AG04449 (cell line): ENCODE data around the gene ZBED1.

ENCODE experiments used
- CTCF ChIA-PET: fragments of 350-600 bp; formaldehyde crosslinking; extraction: SDS; loops from one replicate; lab custom pipeline; 2021; ENCODE audit warnings: antibody characterized with exemption; lab: Yijun Ruan, JAX
- POLR2A ChIA-PET: fragments of 400-600, 350-600 bp; formaldehyde crosslinking; extraction: SDS; loops from one replicate; lab custom pipeline; 2020; ENCODE audit warnings: antibody characterized with exemption, inconsistent platforms; lab: Yijun Ruan, JAX
- DNase-seq: peaks from one replicate; pipeline ENCODE4 v3.0.0-alpha.2; 2010; ENCODE audit warnings: low read depth, low spot score
- H3K4me3 ChIP-seq: 2 replicates; pipeline ENCODE4 v1.5.1; 2011; ENCODE audit warnings: low read depth, mild to moderate bottlenecking, control low read depth, low read length
- TF ChIP-seq, protein P1 (sequence below): IDR thresholded peaks from one replicate; pipeline ENCODE4 v1.5.1; 2011; ENCODE audit warnings: mild to moderate bottlenecking, moderate library complexity, low read length, control low read depth, inconsistent platforms; ENCODE audit not compliant: insufficient read depth; ENCODE audit errors: missing control alignments

Gene ZBED1

DNA sequence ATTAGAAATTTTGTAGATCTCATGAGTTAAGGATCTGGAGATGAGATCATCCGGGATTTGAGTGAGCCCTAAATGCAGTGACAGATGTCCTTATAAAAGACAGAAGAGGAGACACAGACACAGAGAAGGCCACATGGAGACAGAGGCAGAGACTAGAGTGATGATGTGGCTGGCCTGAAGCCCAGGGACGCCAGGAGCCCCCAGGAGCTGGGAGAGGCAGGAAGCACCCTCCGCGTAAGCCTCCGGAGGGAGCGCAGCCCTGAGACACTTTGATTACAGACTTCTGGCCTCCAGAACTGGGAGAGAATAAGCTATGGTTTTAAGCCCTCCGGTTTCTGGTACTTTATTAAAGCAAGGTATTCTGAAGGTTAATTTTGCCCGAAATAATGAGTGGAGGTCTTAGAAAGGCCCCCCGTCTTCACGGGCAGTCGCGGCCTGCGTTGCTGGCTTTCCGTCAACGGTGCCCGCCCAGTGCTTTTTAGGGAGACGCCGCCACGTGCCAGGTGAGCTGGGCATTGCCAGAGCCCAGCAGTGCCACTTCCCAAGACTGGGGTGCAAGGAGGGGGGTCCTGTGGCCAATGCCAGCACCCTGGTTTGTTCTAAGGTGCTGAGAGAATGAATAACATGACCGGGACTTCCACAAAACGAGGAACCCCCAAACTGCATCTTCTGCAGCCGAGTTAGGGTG is 8.1 kb downstream of the ZBED1 start:
- TF ChIP-seq, protein P1, sequence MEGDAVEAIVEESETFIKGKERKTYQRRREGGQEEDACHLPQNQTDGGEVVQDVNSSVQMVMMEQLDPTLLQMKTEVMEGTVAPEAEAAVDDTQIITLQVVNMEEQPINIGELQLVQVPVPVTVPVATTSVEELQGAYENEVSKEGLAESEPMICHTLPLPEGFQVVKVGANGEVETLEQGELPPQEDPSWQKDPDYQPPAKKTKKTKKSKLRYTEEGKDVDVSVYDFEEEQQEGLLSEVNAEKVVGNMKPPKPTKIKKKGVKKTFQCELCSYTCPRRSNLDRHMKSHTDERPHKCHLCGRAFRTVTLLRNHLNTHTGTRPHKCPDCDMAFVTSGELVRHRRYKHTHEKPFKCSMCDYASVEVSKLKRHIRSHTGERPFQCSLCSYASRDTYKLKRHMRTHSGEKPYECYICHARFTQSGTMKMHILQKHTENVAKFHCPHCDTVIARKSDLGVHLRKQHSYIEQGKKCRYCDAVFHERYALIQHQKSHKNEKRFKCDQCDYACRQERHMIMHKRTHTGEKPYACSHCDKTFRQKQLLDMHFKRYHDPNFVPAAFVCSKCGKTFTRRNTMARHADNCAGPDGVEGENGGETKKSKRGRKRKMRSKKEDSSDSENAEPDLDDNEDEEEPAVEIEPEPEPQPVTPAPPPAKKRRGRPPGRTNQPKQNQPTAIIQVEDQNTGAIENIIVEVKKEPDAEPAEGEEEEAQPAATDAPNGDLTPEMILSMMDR, result no peak
- ChIA-PET CTCF (no interaction called here), POLR2A (no interaction called here)
- no peak overlapping the region for H3K4me3 ChIP-seq
- no peak for DNase-seq

DNA sequence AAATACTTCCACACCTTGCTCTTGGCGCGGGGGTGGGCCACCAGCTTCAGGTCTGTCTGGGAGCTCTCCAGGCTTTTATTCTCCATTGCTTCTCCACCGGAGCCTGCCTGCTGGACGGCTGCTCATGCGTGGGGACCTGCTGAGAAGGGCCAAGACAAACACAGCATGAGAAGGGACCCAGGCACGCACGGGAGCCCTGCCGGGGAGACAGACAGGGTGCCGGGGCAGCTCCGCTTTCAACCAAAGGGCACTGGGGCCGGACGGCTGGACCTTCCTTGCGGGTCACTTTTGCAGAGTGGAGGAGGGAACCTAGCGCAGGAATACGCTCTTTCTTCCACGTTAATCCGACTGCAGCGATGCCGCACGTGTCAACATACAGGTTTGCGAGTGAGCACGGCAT is 10.1 kb downstream of the ZBED1 start:
- DNase-seq, result no peak
- TF ChIP-seq, protein P1, result no peak
- ChIA-PET CTCF (no interaction called here), POLR2A (no interaction called here)
- H3K4me3 ChIP-seq, result no peak overlapping the region

DNA sequence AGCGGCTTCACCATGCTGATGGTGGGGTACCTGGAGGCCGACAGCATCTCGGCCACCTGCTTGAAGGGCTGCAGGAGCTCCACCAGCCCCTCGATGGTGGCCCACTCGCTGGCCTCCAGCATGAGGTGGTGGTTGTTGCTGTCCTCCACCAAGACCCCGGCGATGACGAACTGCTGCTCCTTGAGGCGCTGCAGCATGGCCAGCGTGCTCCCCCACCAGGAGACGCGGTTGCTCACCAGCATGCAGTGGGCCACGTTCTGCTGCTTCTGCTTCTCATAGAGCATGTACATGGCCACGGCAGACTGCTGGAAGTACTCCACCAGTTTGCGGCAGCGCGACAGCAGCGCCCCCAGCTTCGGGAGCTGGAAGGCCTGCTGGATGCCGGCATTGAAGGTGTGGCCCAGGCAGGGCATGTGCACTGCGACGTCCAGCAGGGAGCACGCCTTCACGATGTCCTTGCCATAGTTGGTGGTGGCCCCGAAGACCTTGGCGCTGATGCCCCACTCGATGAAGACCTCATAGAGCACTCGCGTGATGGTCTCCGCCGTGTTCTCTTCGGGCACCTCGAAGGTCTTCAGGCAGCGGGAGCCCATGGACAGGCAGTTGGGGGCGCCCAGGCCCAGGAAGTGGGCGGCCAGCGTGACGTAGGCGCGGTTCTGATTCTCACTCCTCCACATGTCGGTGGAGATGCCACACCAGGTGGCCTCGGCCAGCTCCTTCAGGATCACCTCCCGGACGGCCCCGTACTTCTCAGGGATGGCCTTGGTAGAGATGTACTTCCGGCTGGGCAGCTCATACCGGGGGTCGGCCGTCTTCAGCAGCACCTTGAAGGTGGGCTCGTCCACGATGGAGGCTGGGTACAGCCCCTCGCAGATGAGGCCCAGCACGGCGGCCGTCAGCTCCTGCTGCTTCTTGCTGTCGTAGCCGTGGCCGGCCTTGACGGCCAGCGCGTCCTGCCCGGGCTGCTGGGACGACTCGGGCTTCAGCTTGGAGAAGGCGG is 11.0 kb downstream of the ZBED1 start:
- CTCF ChIA-PET, result no interaction called here
- H3K4me3 ChIP-seq, result no peak overlapping the region
- TF ChIP-seq, protein P1, result no peak
- POLR2A ChIA-PET, result no interaction called here
- DNase-seq, result no peak

DNA sequence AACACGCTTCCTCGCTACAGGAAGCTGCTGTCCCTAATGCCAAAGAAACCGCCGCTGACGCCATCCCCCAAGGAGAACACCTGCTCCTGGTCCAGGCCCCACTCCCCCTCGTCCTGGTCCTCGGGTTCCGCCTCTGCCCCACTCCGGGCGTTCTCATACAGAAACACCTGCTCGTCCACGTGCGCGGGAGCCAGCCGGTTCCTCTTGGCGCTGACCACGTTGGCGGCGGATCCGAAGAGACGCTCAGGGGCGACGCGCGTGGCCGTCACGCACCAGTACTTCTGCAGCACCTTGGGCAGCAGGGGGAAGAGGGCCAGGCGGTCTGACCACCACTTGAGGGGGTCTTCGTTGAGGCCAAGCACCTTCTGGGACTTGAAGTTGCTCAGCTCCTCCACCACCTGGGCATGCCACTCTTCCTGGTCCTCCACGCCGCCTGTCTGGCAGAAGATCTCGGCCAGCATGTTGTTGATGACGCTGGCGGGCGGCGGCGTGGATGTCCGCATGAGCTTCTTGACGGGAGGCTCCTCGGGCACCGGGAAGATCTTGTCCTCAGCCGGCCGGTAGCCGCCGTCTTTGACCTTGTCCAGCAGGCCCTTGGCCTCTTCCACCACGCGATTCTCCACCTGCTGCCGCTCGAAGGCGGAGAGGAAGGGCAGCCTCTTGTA is 12.0 kb downstream of the ZBED1 start:
- ChIA-PET POLR2A (no interaction called here), CTCF (no interaction called here)
- no peak overlapping the region for H3K4me3 ChIP-seq
- DNase-seq, result no peak
- TF ChIP-seq, protein P1, result no peak

DNA sequence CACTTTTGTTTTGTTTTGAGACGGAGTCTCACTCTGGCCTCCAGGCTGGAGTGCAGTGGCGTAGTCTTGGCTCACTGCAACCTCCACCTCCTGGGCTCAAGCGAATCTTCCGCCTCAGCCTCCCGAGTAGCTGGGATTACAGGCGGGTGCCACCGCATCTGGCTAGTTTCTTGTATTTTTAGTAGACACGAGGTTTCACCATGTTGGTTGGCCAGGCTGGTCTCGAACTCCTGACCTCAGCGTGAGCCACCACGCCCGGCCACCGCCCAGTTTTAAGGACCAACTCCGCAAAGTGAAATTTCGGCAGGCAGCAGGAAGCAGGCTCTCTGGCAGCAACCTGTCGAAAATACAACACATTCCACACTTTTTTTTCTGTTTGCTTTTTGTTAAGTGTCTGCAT is 13.4 kb downstream of the ZBED1 start:
- TF ChIP-seq, protein P1, result no peak
- DNase-seq, result no peak
- ChIA-PET POLR2A (no interaction called here), CTCF (no interaction called here)
- H3K4me3 ChIP-seq, result no peak overlapping the region

DNA sequence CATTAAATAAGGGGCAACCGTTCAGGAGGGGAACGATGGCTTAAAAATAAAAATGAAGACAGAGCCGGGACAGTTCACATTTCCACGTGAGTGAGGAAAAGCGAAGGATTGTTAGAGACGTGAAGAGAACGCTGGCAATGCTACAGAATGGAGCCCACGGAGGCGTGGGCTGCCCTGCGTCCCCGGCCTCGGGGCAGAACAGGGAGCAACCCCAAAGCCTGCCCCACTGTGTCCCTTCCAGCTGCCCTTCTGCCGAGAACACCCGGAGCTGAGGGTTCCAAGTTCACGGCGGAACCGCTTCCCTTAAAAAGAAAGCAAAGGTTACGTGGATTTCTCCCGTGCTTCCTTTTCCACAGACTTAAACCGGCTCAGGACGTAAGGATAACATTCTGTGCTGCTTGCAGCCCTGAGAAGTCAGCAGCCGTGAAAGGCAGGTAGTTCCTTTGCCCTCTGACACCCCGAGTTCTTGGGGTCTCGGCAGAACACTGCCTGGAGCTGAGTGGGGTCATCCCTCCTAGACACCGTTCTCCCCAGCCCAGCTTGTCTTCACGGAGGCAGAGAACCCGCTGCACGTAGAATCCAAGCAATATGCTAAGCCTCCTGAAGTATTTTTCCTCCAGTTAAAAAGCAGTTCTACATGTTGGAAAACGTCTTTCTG is 14.2 kb downstream of the ZBED1 start:
- TF ChIP-seq, protein P1, result no peak
- DNase-seq, result no peak
- no peak overlapping the region for H3K4me3 ChIP-seq
- CTCF ChIA-PET, result no interaction called here
- POLR2A ChIA-PET, result no interaction called here
